ENCODE results near the gene PCSK5. TPM values are rescaled to one million over a fixed set of nuclear protein-coding genes. Genes with fewer than 3 reads are reported as not detected.
"Not testable (repeated sequence)": the region's sequence is repeated elsewhere in the genome, so short reads cannot be mapped to it uniquely, and the experiment has no call there.

The PCSK5 gene
- total RNA-seq, 1 donor from 2014 or later: 18.3 TPM

DNA sequence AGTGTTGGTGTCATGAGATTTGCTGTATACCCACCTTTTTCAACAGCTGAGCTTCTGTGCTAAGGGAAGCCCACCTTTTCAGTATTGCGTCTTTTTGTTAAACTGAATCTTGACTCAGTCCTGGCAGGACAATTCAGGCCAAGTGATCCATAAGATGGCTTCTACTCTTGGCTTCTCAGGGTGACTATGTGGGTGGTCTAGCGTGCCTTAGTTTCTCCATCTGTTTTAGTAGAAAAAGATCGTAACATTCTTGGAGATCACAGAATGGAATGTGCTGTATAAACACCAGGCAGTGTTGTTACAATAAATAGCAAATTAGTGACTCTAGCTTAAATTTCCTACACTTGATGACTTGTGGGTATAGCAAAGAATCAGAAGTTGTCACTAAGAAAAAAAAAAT, 66.6 kb downstream of the PCSK5 start:
- TF ChIP-seq, protein P1, sequence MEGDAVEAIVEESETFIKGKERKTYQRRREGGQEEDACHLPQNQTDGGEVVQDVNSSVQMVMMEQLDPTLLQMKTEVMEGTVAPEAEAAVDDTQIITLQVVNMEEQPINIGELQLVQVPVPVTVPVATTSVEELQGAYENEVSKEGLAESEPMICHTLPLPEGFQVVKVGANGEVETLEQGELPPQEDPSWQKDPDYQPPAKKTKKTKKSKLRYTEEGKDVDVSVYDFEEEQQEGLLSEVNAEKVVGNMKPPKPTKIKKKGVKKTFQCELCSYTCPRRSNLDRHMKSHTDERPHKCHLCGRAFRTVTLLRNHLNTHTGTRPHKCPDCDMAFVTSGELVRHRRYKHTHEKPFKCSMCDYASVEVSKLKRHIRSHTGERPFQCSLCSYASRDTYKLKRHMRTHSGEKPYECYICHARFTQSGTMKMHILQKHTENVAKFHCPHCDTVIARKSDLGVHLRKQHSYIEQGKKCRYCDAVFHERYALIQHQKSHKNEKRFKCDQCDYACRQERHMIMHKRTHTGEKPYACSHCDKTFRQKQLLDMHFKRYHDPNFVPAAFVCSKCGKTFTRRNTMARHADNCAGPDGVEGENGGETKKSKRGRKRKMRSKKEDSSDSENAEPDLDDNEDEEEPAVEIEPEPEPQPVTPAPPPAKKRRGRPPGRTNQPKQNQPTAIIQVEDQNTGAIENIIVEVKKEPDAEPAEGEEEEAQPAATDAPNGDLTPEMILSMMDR (IDR thresholded peaks at IDR 0.05): no peak
- Mint-ChIP-seq H3K4me3 (ENCODE audit: unreplicated experiment) (no peak overlapping the region), H3K9me3 (ENCODE audit: unreplicated experiment) (no peaks in the 10 kb centered on the region), H3K27me3 (ENCODE audit: unreplicated experiment) (no peaks in the 10 kb centered on the region), H3K4me1 (ENCODE audit: unreplicated experiment) (peaks cover 8% of the 10 kb centered on the region), H3K36me3 (ENCODE audit: unreplicated experiment) (peaks cover 3% of the 10 kb centered on the region), H3K27ac (ENCODE audit: unreplicated experiment) (no peak overlapping the region)
- DNase-seq (ENCODE audit: extremely low spot score, unreplicated experiment): no peak

DNA sequence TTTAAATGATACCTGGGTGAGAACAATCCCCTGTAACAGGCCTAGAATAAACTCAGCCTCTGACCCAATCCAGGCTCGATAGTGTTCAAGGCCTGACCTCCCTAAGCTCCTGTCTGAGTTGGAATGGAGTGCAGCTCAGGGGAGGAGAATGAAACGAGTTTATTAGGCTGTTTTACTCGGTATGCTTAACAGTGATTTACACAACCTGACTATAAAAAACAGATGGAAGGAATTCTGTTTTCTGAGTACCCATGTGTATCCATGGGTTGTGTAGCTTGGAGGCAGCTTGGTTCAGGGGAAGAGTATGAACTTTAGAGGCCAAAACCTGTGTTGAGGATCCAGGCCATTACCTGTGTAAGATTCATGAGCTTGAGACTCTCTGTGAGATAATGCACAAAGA, 67.8 kb downstream of the PCSK5 start:
- Mint-ChIP-seq H3K27me3 (ENCODE audit: unreplicated experiment) (no peaks in the 10 kb centered on the region), H3K4me3 (ENCODE audit: unreplicated experiment) (no peak overlapping the region), H3K36me3 (ENCODE audit: unreplicated experiment) (peaks cover 3% of the 10 kb centered on the region), H3K27ac (ENCODE audit: unreplicated experiment) (no peak overlapping the region), H3K4me1 (ENCODE audit: unreplicated experiment) (peaks cover 8% of the 10 kb centered on the region), H3K9me3 (ENCODE audit: unreplicated experiment) (no peaks in the 10 kb centered on the region)
- TF ChIP-seq, protein P1 (IDR thresholded peaks at IDR 0.05): no peak
- DNase-seq (ENCODE audit: extremely low spot score, unreplicated experiment): no peak

DNA sequence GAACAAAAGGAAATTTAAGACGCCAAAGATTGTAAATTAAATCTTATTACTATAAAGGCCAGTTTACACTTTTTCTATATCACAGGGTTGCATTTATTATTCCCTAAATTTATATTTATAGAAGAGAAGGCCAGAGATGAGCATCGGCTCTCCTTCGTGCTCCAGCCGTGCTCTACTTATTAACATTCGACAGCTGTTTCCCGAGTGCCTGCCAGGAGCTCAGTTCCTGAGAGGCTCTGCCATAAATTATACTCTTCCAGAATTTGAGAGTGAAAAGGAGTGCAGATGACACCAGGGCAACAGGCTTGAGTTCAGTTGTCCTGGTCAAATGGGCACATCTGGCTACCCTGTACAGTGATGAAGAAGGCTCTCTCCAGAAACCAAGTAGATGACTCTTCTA, 70.1 kb downstream of the PCSK5 start:
- Mint-ChIP-seq H3K4me3 (ENCODE audit: unreplicated experiment) (no peak overlapping the region), H3K4me1 (ENCODE audit: unreplicated experiment) (peaks cover 8% of the 10 kb centered on the region), H3K36me3 (ENCODE audit: unreplicated experiment) (peaks cover 3% of the 10 kb centered on the region), H3K27ac (ENCODE audit: unreplicated experiment) (no peak overlapping the region), H3K9me3 (ENCODE audit: unreplicated experiment) (no peaks in the 10 kb centered on the region), H3K27me3 (ENCODE audit: unreplicated experiment) (no peaks in the 10 kb centered on the region)
- DNase-seq (ENCODE audit: extremely low spot score, unreplicated experiment): no peak
- TF ChIP-seq, protein P1 (IDR thresholded peaks at IDR 0.05): no peak

DNA sequence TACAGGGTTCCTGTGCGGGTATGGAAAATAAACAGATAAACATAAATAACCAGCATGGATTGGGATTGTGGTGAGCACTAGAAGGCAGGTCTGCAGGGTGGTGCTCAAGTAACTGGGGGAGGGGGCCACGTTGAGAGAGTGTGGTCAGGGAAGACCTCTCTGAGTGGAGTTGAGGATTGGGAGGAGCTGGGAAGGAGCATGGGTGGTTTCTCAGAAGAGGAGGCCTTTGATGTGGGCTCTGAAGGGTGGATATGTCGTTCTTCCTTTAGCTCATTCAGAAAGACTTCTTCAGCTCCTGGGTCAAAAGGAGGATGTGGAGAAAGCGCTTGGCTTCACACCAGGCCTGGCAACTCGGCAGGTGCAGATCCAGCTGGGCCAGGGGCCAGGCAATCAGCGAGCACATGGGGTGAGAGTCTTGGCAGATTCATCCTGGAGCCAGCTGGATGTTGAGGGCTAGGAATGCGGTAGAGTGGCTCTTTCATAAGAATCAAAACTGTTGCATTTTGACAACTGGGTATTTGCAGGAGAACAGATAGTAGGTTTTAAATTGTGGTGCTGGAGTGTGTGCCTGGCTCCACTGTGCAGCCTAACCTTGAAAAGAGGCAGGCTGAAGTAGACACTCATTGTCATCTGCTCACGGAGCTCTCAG, 71.7 kb downstream of the PCSK5 start:
- H3K4me3 Mint-ChIP-seq (ENCODE audit: unreplicated experiment): no peak overlapping the region
- H3K27me3 Mint-ChIP-seq (ENCODE audit: unreplicated experiment): no peaks in the 10 kb centered on the region
- no peak overlapping the region for H3K27ac Mint-ChIP-seq (ENCODE audit: unreplicated experiment)
- TF ChIP-seq, protein P1 (IDR thresholded peaks at IDR 0.05): no peak
- no peaks in the 10 kb centered on the region for H3K9me3 Mint-ChIP-seq (ENCODE audit: unreplicated experiment)
- peaks cover 7% of the 10 kb centered on the region for H3K4me1 Mint-ChIP-seq (ENCODE audit: unreplicated experiment)
- no peak for DNase-seq (ENCODE audit: extremely low spot score, unreplicated experiment)
- peaks cover 3% of the 10 kb centered on the region for H3K36me3 Mint-ChIP-seq (ENCODE audit: unreplicated experiment)

DNA sequence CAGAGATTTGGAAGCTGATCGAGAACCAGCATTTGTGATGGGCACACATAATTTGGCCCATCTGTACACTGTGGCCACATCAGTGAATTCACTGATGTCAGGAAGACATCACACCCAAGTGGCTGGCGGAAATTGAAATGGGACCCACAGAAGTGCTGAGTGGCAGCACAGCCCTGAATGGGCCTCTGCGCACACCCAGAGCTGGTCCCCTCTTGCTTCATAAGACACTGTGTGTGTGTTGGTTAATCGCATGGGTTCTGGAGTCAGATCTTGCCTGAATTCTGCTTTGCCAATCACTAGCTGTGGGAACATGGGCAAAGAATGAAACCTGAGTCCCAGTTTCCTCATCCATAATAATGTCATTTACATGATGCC, 72.2 kb downstream of the PCSK5 start:
- Mint-ChIP-seq H3K27me3 (ENCODE audit: unreplicated experiment) (no peaks in the 10 kb centered on the region), H3K36me3 (ENCODE audit: unreplicated experiment) (peaks cover 3% of the 10 kb centered on the region), H3K27ac (ENCODE audit: unreplicated experiment) (no peak overlapping the region), H3K9me3 (ENCODE audit: unreplicated experiment) (no peaks in the 10 kb centered on the region), H3K4me3 (ENCODE audit: unreplicated experiment) (no peak overlapping the region), H3K4me1 (ENCODE audit: unreplicated experiment) (peaks cover 3% of the 10 kb centered on the region)
- TF ChIP-seq, protein P1 (IDR thresholded peaks at IDR 0.05): no peak
- no peak for DNase-seq (ENCODE audit: extremely low spot score, unreplicated experiment)

DNA sequence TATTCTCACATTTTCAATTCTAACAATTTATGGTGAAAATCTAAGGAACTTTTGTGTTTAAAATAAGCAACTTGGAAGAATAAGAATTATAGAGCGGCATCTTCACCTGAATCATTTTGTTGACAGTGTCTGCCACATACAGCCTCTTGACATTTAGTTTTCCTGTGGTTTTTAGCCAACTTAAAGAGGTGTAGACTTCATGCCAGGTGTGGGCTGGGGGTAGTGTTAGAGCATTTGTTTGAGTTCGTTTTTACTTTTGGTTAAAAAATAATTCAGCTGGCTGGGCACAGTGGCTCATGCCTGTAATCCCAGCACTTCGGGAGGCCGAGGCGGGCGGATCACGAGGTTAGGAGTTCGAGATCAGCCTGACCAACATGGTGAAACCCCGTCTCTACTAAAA, 72.8 kb downstream of the PCSK5 start:
- not testable (repeated sequence) for H3K27me3 Mint-ChIP-seq (ENCODE audit: unreplicated experiment); H3K27ac Mint-ChIP-seq (ENCODE audit: unreplicated experiment); H3K9me3 Mint-ChIP-seq (ENCODE audit: unreplicated experiment); H3K4me3 Mint-ChIP-seq (ENCODE audit: unreplicated experiment); DNase-seq (ENCODE audit: extremely low spot score, unreplicated experiment); H3K36me3 Mint-ChIP-seq (ENCODE audit: unreplicated experiment); H3K4me1 Mint-ChIP-seq (ENCODE audit: unreplicated experiment)
